ENCODE measurements around the gene EIF2B1. TPM values are rescaled to one million over a fixed set of nuclear protein-coding genes. Genes with fewer than 3 reads are reported as not detected.
"Not testable (repeated sequence)": the region's sequence is repeated elsewhere in the genome, so short reads cannot be mapped to it uniquely, and the experiment has no call there.

The EIF2B1 gene
- total RNA-seq, 1 donor from 2014 or later: 55.2 TPM

DNA sequence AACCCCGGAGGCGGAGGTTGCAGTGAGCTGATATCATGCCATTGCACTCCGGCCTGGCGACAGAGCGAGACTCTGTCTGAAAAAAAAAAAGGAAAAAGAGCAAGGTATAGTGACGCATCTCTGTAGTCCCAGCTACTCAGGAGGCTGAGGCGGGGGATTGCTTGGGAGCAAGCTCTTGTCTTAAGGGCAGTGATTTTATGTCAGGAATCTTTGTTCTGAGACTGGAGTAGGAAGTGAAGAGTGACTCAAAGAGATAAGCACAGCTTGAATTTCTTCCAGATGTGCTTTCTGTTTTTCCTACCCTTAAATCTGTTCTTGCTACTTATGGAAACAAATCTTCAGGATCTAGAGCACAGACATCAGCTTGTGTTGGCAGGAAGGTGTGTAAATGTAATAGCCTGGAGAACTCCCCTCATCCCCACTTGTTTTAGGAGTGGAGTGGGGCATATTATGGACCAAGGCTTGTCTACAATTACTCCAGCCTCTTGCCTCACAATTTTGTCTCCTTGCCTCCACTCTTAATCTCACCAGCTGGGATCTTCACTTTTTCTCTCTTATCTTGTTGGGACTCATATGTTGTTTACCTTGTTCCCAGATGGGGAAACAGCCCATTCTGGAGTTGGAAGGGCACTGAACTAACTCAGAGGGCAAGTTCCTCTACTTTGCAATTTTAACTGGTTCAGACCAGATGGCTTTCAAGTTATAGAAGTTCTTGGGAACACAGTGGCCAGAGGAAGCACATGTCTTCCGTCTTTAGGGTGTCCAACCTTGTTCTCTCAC is 41.6 kb downstream of the EIF2B1 start:
- Histone ChIP-seq H3K27ac (no peak overlapping the region), H3K27me3 (no peaks in the 10 kb centered on the region), H3K4me1 (peaks cover 41% of the 10 kb centered on the region), H3K4me3 (no peak overlapping the region), H3K36me3 (peaks cover 0 to 71% of the 10 kb centered on the region in 2 donors), H3K9me3 (no peaks in the 10 kb centered on the region)
- intact Hi-C loops (cut with DNase I): no loop called here
- TF ChIP-seq, protein P1, sequence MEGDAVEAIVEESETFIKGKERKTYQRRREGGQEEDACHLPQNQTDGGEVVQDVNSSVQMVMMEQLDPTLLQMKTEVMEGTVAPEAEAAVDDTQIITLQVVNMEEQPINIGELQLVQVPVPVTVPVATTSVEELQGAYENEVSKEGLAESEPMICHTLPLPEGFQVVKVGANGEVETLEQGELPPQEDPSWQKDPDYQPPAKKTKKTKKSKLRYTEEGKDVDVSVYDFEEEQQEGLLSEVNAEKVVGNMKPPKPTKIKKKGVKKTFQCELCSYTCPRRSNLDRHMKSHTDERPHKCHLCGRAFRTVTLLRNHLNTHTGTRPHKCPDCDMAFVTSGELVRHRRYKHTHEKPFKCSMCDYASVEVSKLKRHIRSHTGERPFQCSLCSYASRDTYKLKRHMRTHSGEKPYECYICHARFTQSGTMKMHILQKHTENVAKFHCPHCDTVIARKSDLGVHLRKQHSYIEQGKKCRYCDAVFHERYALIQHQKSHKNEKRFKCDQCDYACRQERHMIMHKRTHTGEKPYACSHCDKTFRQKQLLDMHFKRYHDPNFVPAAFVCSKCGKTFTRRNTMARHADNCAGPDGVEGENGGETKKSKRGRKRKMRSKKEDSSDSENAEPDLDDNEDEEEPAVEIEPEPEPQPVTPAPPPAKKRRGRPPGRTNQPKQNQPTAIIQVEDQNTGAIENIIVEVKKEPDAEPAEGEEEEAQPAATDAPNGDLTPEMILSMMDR (IDR thresholded peaks at IDR 0.05): no peak
- no peak for TF ChIP-seq POLR2A (IDR thresholded peaks at IDR 0.05)
- TF ChIP-seq POLR2AphosphoS5 (IDR thresholded peaks at IDR 0.05; ENCODE audit: insufficient read depth in 1 of 2, low read depth in 1 of 2): no peak
- DNase-seq (ENCODE audit: extremely low spot score in 2 of 2): no peak

DNA sequence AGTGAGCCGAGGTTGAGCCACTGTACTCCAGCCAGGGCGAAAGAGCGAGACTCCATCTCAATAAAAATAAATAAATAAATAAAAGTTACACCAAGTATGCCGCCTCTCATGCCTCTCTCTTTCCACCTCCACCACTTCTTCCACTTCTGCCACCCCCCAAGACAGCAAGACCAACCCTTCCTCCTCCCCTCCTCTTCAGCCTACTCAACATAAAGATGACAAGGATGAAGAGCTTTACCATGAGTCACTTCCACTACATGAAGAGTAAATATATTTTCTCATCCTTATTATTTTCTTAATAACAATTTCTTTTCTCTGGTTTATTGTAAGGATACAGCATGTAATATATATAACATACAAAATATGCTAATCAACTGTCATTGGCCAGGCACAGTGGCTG is 52.7 kb downstream of the EIF2B1 start:
- intact Hi-C loops (cut with DNase I): no loop called here
- Histone ChIP-seq H3K36me3 (peaks cover 0 to 4% of the 10 kb centered on the region in 2 donors), H3K4me3 (no peak overlapping the region), H3K27ac (no peak overlapping the region), H3K4me1 (peaks cover 23% of the 10 kb centered on the region), H3K9me3 (no peaks in the 10 kb centered on the region), H3K27me3 (no peaks in the 10 kb centered on the region)
- TF ChIP-seq POLR2AphosphoS5 (IDR thresholded peaks at IDR 0.05; ENCODE audit: insufficient read depth in 1 of 2, low read depth in 1 of 2) (no peak), POLR2A (IDR thresholded peaks at IDR 0.05) (no peak)
- TF ChIP-seq, protein P1 (IDR thresholded peaks at IDR 0.05): no peak
- no peak for DNase-seq (ENCODE audit: extremely low spot score in 2 of 2)

DNA sequence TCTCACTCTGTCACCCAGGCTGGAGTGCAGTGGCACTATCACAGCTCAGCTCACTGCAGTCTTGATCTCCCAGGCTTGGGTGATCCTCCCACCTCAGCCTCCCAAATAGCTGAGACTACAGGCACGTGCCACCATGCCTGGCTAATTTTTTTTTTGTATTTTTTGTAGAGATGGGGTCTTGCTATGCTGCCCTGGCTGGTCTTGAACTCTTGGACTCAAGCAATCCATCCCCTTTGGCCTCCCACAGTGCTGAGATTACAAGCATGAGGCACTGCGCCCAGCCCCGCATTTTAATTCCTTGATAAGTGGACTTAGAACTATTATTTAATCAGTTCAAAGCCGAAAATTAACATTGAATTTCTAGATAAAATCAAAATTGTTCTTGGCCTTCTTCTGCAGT is 54.7 kb downstream of the EIF2B1 start:
- H3K4me1 ChIP-seq: peaks cover 13% of the 10 kb centered on the region
- DNase-seq (ENCODE audit: extremely low spot score in 2 of 2); H3K36me3 ChIP-seq; H3K27ac ChIP-seq; H3K27me3 ChIP-seq; H3K9me3 ChIP-seq; H3K4me3 ChIP-seq; intact Hi-C loops (cut with DNase I): not testable (repeated sequence)

DNA sequence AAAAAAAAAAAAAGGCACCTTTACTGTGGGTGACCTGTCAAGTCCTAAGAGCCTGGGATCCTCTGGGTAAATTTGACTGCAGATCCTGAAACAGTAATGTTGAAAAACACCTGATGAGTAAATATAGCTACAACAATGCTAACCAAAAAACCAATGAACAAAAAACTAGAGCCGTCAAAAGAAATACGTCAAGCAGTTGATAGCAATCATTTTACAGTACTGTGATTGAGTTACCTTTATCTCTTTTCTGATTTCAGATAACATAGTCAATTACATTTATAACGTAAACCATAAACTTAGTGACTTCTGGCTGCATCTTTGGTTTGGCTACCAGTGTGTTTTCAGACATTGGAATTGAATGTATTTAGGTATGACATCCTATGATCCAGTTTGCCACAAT is 55.2 kb downstream of the EIF2B1 start:
- peaks cover 11% of the 10 kb centered on the region for H3K4me1 ChIP-seq
- H3K4me3 ChIP-seq: no peak overlapping the region
- intact Hi-C loops (cut with DNase I): no loop called here
- no peak overlapping the region for H3K27ac ChIP-seq
- H3K36me3 ChIP-seq: peaks cover 0 to 4% of the 10 kb centered on the region in 2 donors
- no peaks in the 10 kb centered on the region for H3K27me3 ChIP-seq
- no peaks in the 10 kb centered on the region for H3K9me3 ChIP-seq
- no peak for DNase-seq (ENCODE audit: extremely low spot score in 2 of 2)
- TF ChIP-seq, protein P1 (IDR thresholded peaks at IDR 0.05): no peak

DNA sequence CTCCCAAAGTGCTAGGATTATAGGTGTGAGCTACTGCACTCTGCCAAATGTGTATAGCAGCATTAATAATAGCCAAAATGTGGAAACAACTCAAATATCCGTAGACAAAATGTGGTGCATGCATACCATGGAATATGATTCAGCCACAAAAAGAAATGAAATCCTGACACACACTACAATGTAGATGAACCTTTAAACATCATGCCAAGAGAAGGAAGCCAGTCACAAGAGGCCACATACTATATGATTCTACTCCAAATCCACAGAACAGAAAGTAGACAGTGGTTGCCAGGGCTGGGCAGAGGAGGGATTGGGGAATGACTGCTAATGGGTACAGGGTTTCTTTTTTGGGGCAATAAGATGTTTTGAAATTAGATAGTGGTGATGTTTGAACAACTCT is 56.9 kb downstream of the EIF2B1 start:
- intact Hi-C loops (cut with DNase I): no loop called here
- no peak for DNase-seq (ENCODE audit: extremely low spot score in 2 of 2)
- Histone ChIP-seq H3K27me3 (no peaks in the 10 kb centered on the region), H3K36me3 (peaks cover 0 to 4% of the 10 kb centered on the region in 2 donors), H3K9me3 (no peaks in the 10 kb centered on the region), H3K27ac (no peak overlapping the region), H3K4me1 (no peaks in the 10 kb centered on the region), H3K4me3 (no peak overlapping the region)
- TF ChIP-seq, protein P1 (IDR thresholded peaks at IDR 0.05): no peak
- TF ChIP-seq POLR2AphosphoS5 (IDR thresholded peaks at IDR 0.05; ENCODE audit: insufficient read depth in 1 of 2, low read depth in 1 of 2) (no peak), POLR2A (IDR thresholded peaks at IDR 0.05) (no peak)
